ENCODE measurements around the gene RBM33.

RBM33 gene

GRCh38 chr7:155762655-155763054 lies 118.2 kb downstream of the RBM33 start:
- DNase-seq (ENCODE audit: low read depth, low spot score) = no peak
- TF ChIP-seq SUZ12 (IDR thresholded peaks at IDR 0.05; ENCODE audit: extremely low read depth, insufficient read depth, insufficient read length) (no peak), YY1 (IDR thresholded peaks at IDR 0.05; ENCODE audit: insufficient read depth, insufficient read length) (no peak)
- H3K4me1 ChIP-seq (ENCODE audit: insufficient read depth, insufficient read length) = peaks cover 5% of the 10 kb centered on the region
- no peak overlapping the region for H3K4me3 ChIP-seq (ENCODE audit: insufficient read length, low read depth)
- no peaks in the 10 kb centered on the region for H3K27me3 ChIP-seq (ENCODE audit: insufficient read depth, insufficient read length)
- peaks cover 68% of the 10 kb centered on the region for H3K36me3 ChIP-seq (ENCODE audit: insufficient read depth, insufficient read length, low read length)
- peaks cover 7% of the 10 kb centered on the region; the same call in 1 of the 2 replicates for H3K9me3 ChIP-seq (ENCODE audit: insufficient read depth, low read length)
- no peak overlapping the region for H3K9ac ChIP-seq (ENCODE audit: insufficient read length, low read depth)

- no peak for TF ChIP-seq YY1 (IDR thresholded peaks at IDR 0.05; ENCODE audit: insufficient read depth, insufficient read length)
- no peak for TF ChIP-seq ZNF274 (IDR thresholded peaks at IDR 0.05; ENCODE audit: low read depth, low read length)
- no peak for TF ChIP-seq SUZ12 (IDR thresholded peaks at IDR 0.05; ENCODE audit: extremely low read depth, insufficient read depth, insufficient read length)
- H3K36me3 ChIP-seq (ENCODE audit: insufficient read depth, insufficient read length, low read length) = peaks cover 71% of the 10 kb centered on the region
- no peaks in the 10 kb centered on the region for H3K27me3 ChIP-seq (ENCODE audit: insufficient read depth, insufficient read length)
- H3K9ac ChIP-seq (ENCODE audit: insufficient read length, low read depth) = no peak overlapping the region
- no peak overlapping the region for H3K4me3 ChIP-seq (ENCODE audit: insufficient read length, low read depth)
- H3K9me3 ChIP-seq (ENCODE audit: insufficient read depth, low read length) = 0 out of 2 replicates have a peak, but pooled peaks cover 2% of the 10 kb centered on the region
- H3K4me1 ChIP-seq (ENCODE audit: insufficient read depth, insufficient read length) = peaks cover 5% of the 10 kb centered on the region
- no peak for DNase-seq (ENCODE audit: low read depth, low spot score)
These were observed 118.7 kb downstream of the RBM33 start for GRCh38 chr7:155763122-155763521.

GRCh38 chr7:155763691-155764437 lies 119.4 kb downstream of the RBM33 start:
- Histone ChIP-seq H3K9ac (ENCODE audit: insufficient read length, low read depth) (no peak overlapping the region), H3K9me3 (ENCODE audit: insufficient read depth, low read length) (no peaks in the 10 kb centered on the region), H3K36me3 (ENCODE audit: insufficient read depth, insufficient read length, low read length) (peaks cover 65% of the 10 kb centered on the region), H3K27me3 (ENCODE audit: insufficient read depth, insufficient read length) (no peaks in the 10 kb centered on the region), H3K4me3 (ENCODE audit: insufficient read length, low read depth) (no peak overlapping the region), H3K4me1 (ENCODE audit: insufficient read depth, insufficient read length) (peaks cover 3% of the 10 kb centered on the region)
- DNase-seq (ENCODE audit: low read depth, low spot score) = no peak
- no peak for TF ChIP-seq YY1 (IDR thresholded peaks at IDR 0.05; ENCODE audit: insufficient read depth, insufficient read length)

- Histone ChIP-seq H3K9me3 (ENCODE audit: insufficient read depth, low read length) (no peaks in the 10 kb centered on the region), H3K27me3 (ENCODE audit: insufficient read depth, insufficient read length) (no peaks in the 10 kb centered on the region), H3K9ac (ENCODE audit: insufficient read length, low read depth) (no peak overlapping the region), H3K4me3 (ENCODE audit: insufficient read length, low read depth) (no peak overlapping the region), H3K36me3 (ENCODE audit: insufficient read depth, insufficient read length, low read length) (peaks cover 70% of the 10 kb centered on the region), H3K4me1 (ENCODE audit: insufficient read depth, insufficient read length) (peaks cover 3% of the 10 kb centered on the region)
- DNase-seq (ENCODE audit: low read depth, low spot score) = no peak
- TF ChIP-seq ZNF274 (IDR thresholded peaks at IDR 0.05; ENCODE audit: low read depth, low read length) = no peak
- TF ChIP-seq SUZ12 (IDR thresholded peaks at IDR 0.05; ENCODE audit: extremely low read depth, insufficient read depth, insufficient read length) = no peak
- TF ChIP-seq YY1 (IDR thresholded peaks at IDR 0.05; ENCODE audit: insufficient read depth, insufficient read length) = no peak
These were observed 120.0 kb downstream of the RBM33 start for GRCh38 chr7:155764438-155764793.

- Histone ChIP-seq H3K4me1 (ENCODE audit: insufficient read depth, insufficient read length) (no peaks in the 10 kb centered on the region), H3K9ac (ENCODE audit: insufficient read length, low read depth) (no peak overlapping the region), H3K36me3 (ENCODE audit: insufficient read depth, insufficient read length, low read length) (peaks cover 71% of the 10 kb centered on the region)
These were observed 121.0 kb downstream of the RBM33 start for GRCh38 chr7:155765458-155765857.

GRCh38 chr7:155766386-155766785 lies 121.9 kb downstream of the RBM33 start:
- H3K4me3 ChIP-seq (ENCODE audit: insufficient read length, low read depth) = no peak overlapping the region
- TF ChIP-seq ZNF274 (IDR thresholded peaks at IDR 0.05; ENCODE audit: low read depth, low read length) (no peak), SUZ12 (IDR thresholded peaks at IDR 0.05; ENCODE audit: extremely low read depth, insufficient read depth, insufficient read length) (no peak), YY1 (IDR thresholded peaks at IDR 0.05; ENCODE audit: insufficient read depth, insufficient read length) (no peak)
- no peaks in the 10 kb centered on the region for H3K4me1 ChIP-seq (ENCODE audit: insufficient read depth, insufficient read length)
- no peak overlapping the region for H3K9ac ChIP-seq (ENCODE audit: insufficient read length, low read depth)
- peaks cover 74% of the 10 kb centered on the region for H3K36me3 ChIP-seq (ENCODE audit: insufficient read depth, insufficient read length, low read length)
- no peak for DNase-seq (ENCODE audit: low read depth, low spot score)
- H3K9me3 ChIP-seq (ENCODE audit: insufficient read depth, low read length) = no peaks in the 10 kb centered on the region
- no peaks in the 10 kb centered on the region for H3K27me3 ChIP-seq (ENCODE audit: insufficient read depth, insufficient read length)

More at GRCh38 chr7:155765458-155765857, 121.0 kb downstream of the RBM33 start:
- H3K27me3 ChIP-seq (ENCODE audit: insufficient read depth, insufficient read length) = no peaks in the 10 kb centered on the region
- no peak overlapping the region for H3K4me3 ChIP-seq (ENCODE audit: insufficient read length, low read depth)
- TF ChIP-seq YY1 (IDR thresholded peaks at IDR 0.05; ENCODE audit: insufficient read depth, insufficient read length) (no peak), SUZ12 (IDR thresholded peaks at IDR 0.05; ENCODE audit: extremely low read depth, insufficient read depth, insufficient read length) (no peak), ZNF274 (IDR thresholded peaks at IDR 0.05; ENCODE audit: low read depth, low read length) (no peak)
- H3K9me3 ChIP-seq (ENCODE audit: insufficient read depth, low read length) = no peaks in the 10 kb centered on the region
- no peak for DNase-seq (ENCODE audit: low read depth, low spot score)

- Histone ChIP-seq H3K27me3 (ENCODE audit: insufficient read depth, insufficient read length) (no peaks in the 10 kb centered on the region), H3K4me3 (ENCODE audit: insufficient read length, low read depth) (no peak overlapping the region), H3K9ac (ENCODE audit: insufficient read length, low read depth) (no peak overlapping the region), H3K9me3 (ENCODE audit: insufficient read depth, low read length) (no peaks in the 10 kb centered on the region), H3K4me1 (ENCODE audit: insufficient read depth, insufficient read length) (no peaks in the 10 kb centered on the region), H3K36me3 (ENCODE audit: insufficient read depth, insufficient read length, low read length) (peaks cover 77% of the 10 kb centered on the region)
- TF ChIP-seq YY1 (IDR thresholded peaks at IDR 0.05; ENCODE audit: insufficient read depth, insufficient read length) = no peak
- no peak for TF ChIP-seq SUZ12 (IDR thresholded peaks at IDR 0.05; ENCODE audit: extremely low read depth, insufficient read depth, insufficient read length)
- TF ChIP-seq ZNF274 (IDR thresholded peaks at IDR 0.05; ENCODE audit: low read depth, low read length) = no peak
- DNase-seq (ENCODE audit: low read depth, low spot score) = no peak
These were observed 122.8 kb downstream of the RBM33 start for GRCh38 chr7:155766966-155767916.

Data from NT2/D1 (cell line).